Esophagus squamous epithelium (tissue), 5 donors: ENCODE data around the gene ZNF641. TPM values are rescaled to one million over a fixed set of nuclear protein-coding genes. Genes with fewer than 3 reads are reported as not detected.
"Not testable (repeated sequence)": the region's sequence is repeated elsewhere in the genome, so short reads cannot be mapped to it uniquely, and the experiment has no call there.

Source experiments
- DNase-seq: peaks from one replicate; lab custom pipeline; 2025; lab: John Stamatoyannopoulos, UW
- H3K27ac ChIP-seq, 4 donors: fragments of 200-600 bp; sonication (generic); one replicate each; pipeline ENCODE4 v1.5.1; 2016 to 2019; ENCODE audit warnings: mild to moderate bottlenecking in 1 of 4
- H3K27me3 ChIP-seq, 4 donors: fragments of 200-600 bp; sonication (generic); 1 replicate in 3 of 4; 2 replicates in 1 of 4; pipeline versions ENCODE4 v1.5.1 to v1.6.0; 2017 to 2021; ENCODE audit warnings: antibody characterized with exemption in 1 of 4
- H3K36me3 ChIP-seq, 3 donors: fragments of 200-600 bp; sonication (generic); one replicate each; pipeline ENCODE4 v1.5.1; 2016 to 2019
- H3K4me1 ChIP-seq, 3 donors: fragments of 200-600 bp; sonication (generic); one replicate each; pipeline ENCODE4 v1.5.1; 2017 to 2019
- H3K4me3 ChIP-seq, 4 donors: fragments of 200-600 bp; sonication (generic); 1 replicate in 3 of 4; 2 replicates in 1 of 4; pipeline ENCODE4 v1.5.1; 2016 to 2019; ENCODE audit warnings: mild to moderate bottlenecking in 2 of 4, moderate library complexity in 1 of 4
- H3K9me3 ChIP-seq, 3 donors: fragments of 200-600 bp; sonication (generic); one replicate each; pipeline ENCODE4 v1.5.1; 2016 to 2019
- CTCF ChIP-seq, 6 experiments: fragments of 450-650 bp in 4 of 6; fragments of 200-600 bp in 2 of 6; sonication (generic) in 2 of 6; IDR thresholded peaks; one replicate each; pipeline ENCODE4 v1.5.1; 2016 to 2019; ENCODE audit warnings: antibody characterized with exemption in 6 of 6, mild to moderate bottlenecking in 4 of 6, moderate library complexity in 4 of 6
- POLR2A ChIP-seq, 4 donors: fragments of 450-650 bp; IDR thresholded peaks; one replicate each; pipeline ENCODE4 v1.6.1; 2017; ENCODE audit warnings: antibody characterized with exemption in 4 of 4, mild to moderate bottlenecking in 4 of 4, moderate library complexity in 3 of 4
- WGBS, 2 donors: methylation state at CpG; one replicate each; pipeline ENCODE4 v1.1.5; 2018; 5-methylcytosine and 5-hydroxymethylcytosine counted together
- intact Hi-C: fragments of 100-400 bp; cut with DNase I; formaldehyde crosslinking; loops from one replicate; pipeline ENCODE4 v1.15.0; 2022
- total RNA-seq, 4 donors: library from RNA; depleted of rRNA; stranded (reverse); fragments of >200 nt; gene quantifications; one replicate each; pipeline ENCODE4 v1.1.0, GENCODE V29; 2016
- donor health status: DM: yes; HTN: yes; CAD: no.

The ZNF641 gene
- total RNA-seq, 4 donors from 2014 or later = 7.1 to 17.9 (median 10.0) TPM

- H3K36me3 ChIP-seq = peaks cover 0 to 12% (median 0%) of the 10 kb centered on the region in 3 donors
- TF ChIP-seq POLR2A (IDR thresholded peaks at IDR 0.05) (no peak), CTCF (IDR thresholded peaks at IDR 0.05) (peak in 1 of 6 experiments; percentile 16)
- no peaks in the 10 kb centered on the region for H3K27me3 ChIP-seq
- intact Hi-C loops = no loop called here
- H3K9me3 ChIP-seq = no peaks in the 10 kb centered on the region
- H3K4me3 ChIP-seq = no peak overlapping the region
- no peak for DNase-seq
- H3K4me1 ChIP-seq = no peaks in the 10 kb centered on the region
- WGBS, 2 donors = 67 to 72% methylated on average over 1 to 3 of the region's 4 CpGs
- no peak overlapping the region for H3K27ac ChIP-seq
These were observed 14.2 kb downstream of the ZNF641 start for GRCh38 chr12:48336564-48336963.

- no peaks in the 10 kb centered on the region for H3K27me3 ChIP-seq
- no peak overlapping the region for H3K27ac ChIP-seq
- no peaks in the 10 kb centered on the region for H3K9me3 ChIP-seq
- intact Hi-C loops = no loop called here
- WGBS, 2 donors = 50 to 75% methylated on average over 1 to 2 of the region's 2 CpGs
- DNase-seq = no peak
- peaks cover 0 to 11% (median 0%) of the 10 kb centered on the region in 3 donors for H3K36me3 ChIP-seq
- H3K4me1 ChIP-seq = no peaks in the 10 kb centered on the region
- TF ChIP-seq POLR2A (IDR thresholded peaks at IDR 0.05) = no peak
- no peak for TF ChIP-seq CTCF (IDR thresholded peaks at IDR 0.05)
- no peak overlapping the region for H3K4me3 ChIP-seq
These were observed 14.7 kb downstream of the ZNF641 start for GRCh38 chr12:48336061-48336460.

GRCh38 chr12:48334808-48335207, 15.9 kb downstream of the ZNF641 start:
- DNase-seq = no peak
- no peak for TF ChIP-seq POLR2A (IDR thresholded peaks at IDR 0.05)
- TF ChIP-seq CTCF (IDR thresholded peaks at IDR 0.05) = no peak
- no peaks in the 10 kb centered on the region for H3K27me3 ChIP-seq
- no peaks in the 10 kb centered on the region for H3K9me3 ChIP-seq
- no peak overlapping the region for H3K27ac ChIP-seq
- H3K4me3 ChIP-seq = no peak overlapping the region
- 48 to 49% methylated on average over 3 to 5 of the region's 5 CpGs for WGBS, 2 donors
- no peaks in the 10 kb centered on the region for H3K4me1 ChIP-seq
- intact Hi-C loops = no loop called here
- no peaks in the 10 kb centered on the region for H3K36me3 ChIP-seq

- not testable (repeated sequence) for DNase-seq
These were observed 17.0 kb downstream of the ZNF641 start for GRCh38 chr12:48333680-48334079.

GRCh38 chr12:48331399-48331798, 19.3 kb downstream of the ZNF641 start:
- Histone ChIP-seq H3K27me3 (peaks cover 0 to 8% (median 0%) of the 10 kb centered on the region in 4 donors), H3K36me3 (no peaks in the 10 kb centered on the region), H3K4me3 (no peak overlapping the region), H3K27ac (no peak overlapping the region), H3K4me1 (no peaks in the 10 kb centered on the region), H3K9me3 (no peaks in the 10 kb centered on the region)
- DNase-seq = no peak
- 69 to 85% methylated on average over 2 of the region's 2 CpGs for WGBS, 2 donors
- intact Hi-C loops = no loop called here
- TF ChIP-seq CTCF (IDR thresholded peaks at IDR 0.05) = no peak
- no peak for TF ChIP-seq POLR2A (IDR thresholded peaks at IDR 0.05)

More at GRCh38 chr12:48333680-48334079, 17.0 kb downstream of the ZNF641 start:
- H3K36me3 ChIP-seq, intact Hi-C loops, H3K27ac ChIP-seq, H3K9me3 ChIP-seq, H3K27me3 ChIP-seq, H3K4me3 ChIP-seq, H3K4me1 ChIP-seq: not testable (repeated sequence)
- no CpG with 5 or more reads among the region's 26 CpGs for WGBS, 2 donors
